Putamen (tissue), 1 donor: ENCODE data around the gene SLC22A6.
"Not testable (repeated sequence)": the region's sequence is repeated elsewhere in the genome, so short reads cannot be mapped to it uniquely, and the experiment has no call there.

Experiments
- DNase-seq: peaks from one replicate; pipeline ENCODE4 v3.0.0-alpha.2; 2016; ENCODE audit warnings: low spot score

Gene SLC22A6

GRCh38 chr11:62985041-62985750, 429 bp upstream of the SLC22A6 start:
- DNase-seq = peak; percentile 48

- DNase-seq = no peak
Measured at GRCh38 chr11:62983536-62984199, 1.1 kb downstream of the SLC22A6 start.

DNA sequence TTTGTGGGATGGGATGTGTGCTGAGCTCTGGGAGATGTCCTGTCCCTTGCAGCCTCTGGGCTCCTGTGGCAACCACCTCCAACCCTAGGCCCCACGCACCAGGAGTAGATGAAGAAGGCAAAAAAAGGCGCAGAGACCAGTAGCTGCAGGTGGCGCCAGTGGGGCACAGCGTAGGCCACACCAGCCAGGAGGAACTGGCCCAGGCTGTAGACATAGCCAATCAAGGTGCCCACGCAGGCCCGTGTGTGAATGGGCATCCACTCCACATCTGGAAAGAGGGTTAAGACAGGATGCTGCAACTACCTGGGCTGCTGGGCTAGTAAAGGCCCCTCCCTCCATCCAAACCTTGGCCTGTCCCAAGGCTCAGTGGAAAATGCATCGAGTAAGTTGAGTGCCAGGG, 3.0 kb downstream of the SLC22A6 start:
- DNase-seq = no peak

DNA sequence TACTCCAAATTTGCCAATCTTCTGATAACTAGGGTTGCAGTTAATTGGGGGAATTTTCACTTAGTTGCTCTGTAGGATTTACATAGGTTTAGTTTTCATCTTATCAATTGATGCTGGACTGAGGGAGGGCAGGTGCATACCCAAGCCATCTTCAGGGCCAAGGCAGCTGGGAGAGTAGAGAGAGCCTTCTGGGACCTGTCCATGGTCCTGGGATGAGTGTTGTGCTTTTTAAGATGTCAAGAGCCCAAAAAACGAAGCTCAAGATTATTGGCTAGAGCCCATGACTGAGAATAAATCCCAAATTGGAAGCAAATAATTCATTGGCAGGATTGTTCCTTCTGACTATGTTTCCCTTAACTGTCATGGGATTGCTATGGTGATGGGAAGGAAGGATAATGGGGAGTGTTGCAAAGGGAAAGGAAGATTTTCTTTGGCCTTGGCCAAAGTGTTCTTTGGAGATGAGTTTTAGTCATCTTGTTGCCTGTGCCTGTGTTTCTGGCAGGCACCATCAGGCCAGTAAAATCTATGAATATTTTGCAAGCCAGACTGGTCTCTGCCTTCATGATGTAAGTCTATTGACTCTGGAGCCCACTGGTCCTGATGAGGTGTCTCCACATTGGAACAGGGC, 4.5 kb downstream of the SLC22A6 start:
- no peak for DNase-seq

GRCh38 chr11:62976109-62976508, 8.7 kb downstream of the SLC22A6 start:
- DNase-seq = no peak

GRCh38 chr11:62974848-62975522, 9.8 kb downstream of the SLC22A6 start:
- no peak for DNase-seq

DNA sequence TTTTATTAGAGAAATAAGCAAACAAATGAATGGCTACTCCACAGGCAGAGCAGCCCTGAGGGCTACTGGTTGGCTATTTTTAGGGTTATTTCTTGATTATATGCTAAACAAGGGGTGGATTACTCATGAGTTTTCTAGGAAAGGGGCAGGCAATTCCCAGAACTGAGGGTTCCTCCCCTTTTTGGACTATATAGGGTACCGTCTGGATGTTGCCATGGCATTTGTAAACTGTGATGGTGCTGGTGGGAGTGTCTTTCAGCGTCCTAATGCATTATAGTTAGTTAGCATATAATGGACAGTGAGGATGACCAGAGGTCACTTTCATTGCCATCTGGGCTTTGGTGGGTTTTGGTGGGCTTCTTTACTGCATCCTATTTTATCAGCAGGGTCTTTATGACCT, 19.2 kb downstream of the SLC22A6 start:
- DNase-seq = no peak

- DNase-seq = no peak
Measured at GRCh38 chr11:62962391-62962790, 22.4 kb downstream of the SLC22A6 start.

GRCh38 chr11:62961017-62961570, 23.7 kb downstream of the SLC22A6 start:
- DNase-seq = no peak

- DNase-seq = no peak
Measured at GRCh38 chr11:62959422-62959980, 25.3 kb downstream of the SLC22A6 start.

DNA sequence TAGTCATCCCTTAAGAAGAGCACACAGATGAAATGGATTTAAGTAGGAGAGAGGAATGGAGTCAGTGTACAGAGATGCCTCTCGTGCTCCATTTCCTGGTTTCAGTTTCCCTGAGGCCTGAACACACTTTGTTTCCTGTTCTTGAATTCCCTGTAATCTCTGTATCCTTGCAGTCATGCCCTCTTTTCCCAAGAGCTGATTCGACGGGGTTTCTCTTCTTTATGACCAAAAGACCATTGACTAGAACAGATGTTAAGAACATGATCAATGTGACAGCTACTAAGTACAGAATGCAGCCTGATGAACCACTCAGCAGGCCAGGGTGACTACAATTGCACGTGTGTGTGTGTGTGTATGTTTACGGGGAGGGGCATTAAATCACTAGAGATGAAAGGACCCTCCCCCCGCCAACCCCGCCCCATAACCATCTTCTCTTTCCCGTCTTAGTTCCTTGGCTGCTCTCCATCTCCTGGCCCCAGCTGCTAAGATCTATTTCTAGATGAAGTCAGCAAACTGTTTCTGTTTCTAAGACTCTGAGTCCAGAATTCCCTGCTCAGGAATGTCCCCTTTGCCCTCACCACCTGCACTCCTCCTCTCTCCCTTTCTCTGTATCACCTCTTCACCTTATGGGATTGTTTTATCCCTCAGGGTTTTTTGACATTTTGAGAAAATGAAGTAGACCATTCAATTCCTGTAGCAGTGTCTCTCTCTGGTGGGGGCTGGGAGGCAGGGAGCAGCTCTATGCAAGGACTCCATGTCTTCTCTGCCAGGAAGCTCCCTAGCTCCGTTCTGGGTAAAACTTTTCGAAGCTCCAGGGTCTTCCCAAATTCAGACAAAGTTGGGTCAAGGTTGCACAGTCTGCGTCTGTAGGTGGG, 26.0 kb downstream of the SLC22A6 start:
- no peak for DNase-seq

DNA sequence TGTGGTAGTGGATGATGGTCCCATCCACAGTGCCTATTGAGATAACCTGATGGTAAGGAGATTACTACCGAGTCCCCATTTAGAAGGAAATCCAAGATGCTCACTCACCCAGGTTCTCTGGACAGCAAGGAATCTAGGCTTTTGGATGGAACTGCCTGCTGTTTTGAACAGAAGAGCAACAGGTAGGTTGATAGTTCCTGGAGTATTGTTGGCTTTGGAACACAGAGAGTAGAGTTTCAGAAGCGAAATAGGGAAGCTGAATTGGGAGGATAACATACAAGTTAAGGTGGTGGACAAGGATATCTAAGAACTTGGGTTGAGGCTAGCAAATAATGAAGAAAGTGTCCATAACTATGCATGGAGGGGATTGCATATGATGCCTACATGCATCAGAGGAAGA, 27.6 kb downstream of the SLC22A6 start:
- DNase-seq = no peak

- no peak for DNase-seq
Measured at GRCh38 chr11:62954478-62954877, 30.3 kb downstream of the SLC22A6 start.

DNA sequence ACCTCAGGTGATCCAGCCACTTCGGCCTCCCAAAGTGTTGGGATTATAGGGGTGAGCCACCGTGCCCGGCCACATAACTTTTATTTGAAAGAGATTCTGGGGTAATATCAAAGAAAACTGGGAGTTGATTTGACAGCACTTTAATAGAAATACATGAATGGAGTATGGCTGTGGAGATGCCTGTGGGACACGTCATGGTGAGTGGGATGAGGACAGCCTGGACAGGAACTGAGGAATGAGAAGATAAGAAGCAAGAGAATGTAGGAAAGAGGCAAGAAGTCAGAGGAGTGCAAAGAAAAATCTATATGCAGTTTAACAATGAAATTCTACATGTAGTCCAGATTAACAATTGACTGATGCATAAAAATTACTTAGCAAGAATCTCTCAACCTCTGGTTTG, 31.0 kb downstream of the SLC22A6 start:
- no peak for DNase-seq

GRCh38 chr11:62948765-62949320, 35.9 kb downstream of the SLC22A6 start:
- no peak for DNase-seq

DNA sequence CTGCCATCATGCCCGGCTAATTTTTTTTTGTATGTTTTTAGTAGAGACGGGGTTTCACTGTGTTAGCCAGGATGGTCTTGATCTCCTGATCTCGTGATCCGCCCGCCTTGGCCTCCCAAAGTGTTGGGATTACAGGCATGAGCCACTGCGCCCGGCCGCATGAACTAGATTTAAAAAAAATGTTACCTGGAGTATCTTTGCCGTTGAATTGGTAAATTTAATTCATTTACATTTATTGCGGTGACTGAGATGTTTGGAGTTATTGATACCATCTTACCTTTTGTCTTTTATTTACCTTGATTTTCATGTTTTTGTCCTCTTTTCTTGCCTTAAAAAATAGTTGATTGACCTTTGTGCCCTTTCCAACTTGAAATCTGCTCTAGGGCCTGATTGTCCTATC, 39.2 kb downstream of the SLC22A6 start:
- DNase-seq = not testable (repeated sequence)

GRCh38 chr11:62937528-62937927, 47.2 kb downstream of the SLC22A6 start:
- not testable (repeated sequence) for DNase-seq

GRCh38 chr11:62934496-62934785, 50.3 kb downstream of the SLC22A6 start:
- DNase-seq = no peak

DNA sequence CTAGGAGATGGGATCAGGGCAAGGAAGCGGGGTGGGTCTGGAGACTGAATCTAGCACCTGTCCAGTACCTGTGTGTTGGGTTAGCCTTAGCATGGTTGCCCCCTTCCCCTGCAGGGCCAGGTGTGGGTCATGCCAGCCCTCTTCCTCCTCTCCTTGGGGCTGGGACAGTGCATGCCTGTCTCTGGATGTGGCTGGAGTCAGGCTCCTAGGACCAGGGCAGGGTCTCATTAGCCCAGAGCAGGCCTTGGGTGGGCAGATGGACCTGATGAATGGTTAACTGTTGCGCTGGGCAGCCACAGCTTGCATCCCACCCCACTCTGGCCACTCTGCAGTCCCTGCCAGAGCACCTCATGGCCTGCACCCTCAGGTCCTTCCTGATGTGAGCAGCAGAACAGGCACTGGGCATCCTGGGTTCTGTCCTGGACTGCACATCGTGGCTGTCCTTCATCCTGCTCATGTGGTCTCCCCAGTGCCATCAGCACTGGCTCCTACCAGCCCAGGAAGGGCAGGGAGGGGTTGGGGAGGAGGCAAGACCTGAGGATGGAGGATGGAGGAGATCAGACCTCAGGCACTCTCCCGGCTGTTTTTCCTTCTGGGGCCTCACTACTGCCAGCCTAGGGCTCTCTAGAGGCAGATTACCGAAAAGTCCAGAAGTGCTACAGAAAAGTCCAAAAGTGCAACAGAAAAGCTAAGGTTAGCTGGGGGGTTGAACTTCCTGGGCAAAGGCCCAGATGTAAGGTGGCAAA, 50.8 kb downstream of the SLC22A6 start:
- DNase-seq = no peak

DNA sequence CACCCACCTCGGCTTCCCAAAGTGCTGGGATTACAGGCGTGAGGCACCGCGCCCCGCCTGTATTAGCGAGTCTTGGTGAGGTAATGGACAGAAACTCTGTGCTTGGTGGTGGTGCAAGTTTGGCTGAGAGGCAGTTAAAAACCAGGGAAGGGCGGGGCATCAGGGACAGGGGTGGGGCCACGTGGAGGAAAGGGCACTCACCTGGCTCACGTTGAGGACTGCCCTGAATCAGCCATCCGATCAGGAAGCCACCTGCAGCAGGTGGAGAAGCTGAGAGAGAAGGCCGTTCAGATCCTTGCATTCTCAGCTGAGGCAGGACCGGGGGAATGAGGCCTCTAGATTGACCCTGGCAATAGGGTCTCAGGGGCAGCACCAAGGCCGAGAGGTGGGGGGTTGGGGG, 51.5 kb downstream of the SLC22A6 start:
- DNase-seq = no peak
